GM18499 (cell line): ENCODE data around the gene PDCD11.
"Not testable (repeated sequence)": the region's sequence is repeated elsewhere in the genome, so short reads cannot be mapped to it uniquely, and the experiment has no call there.

Experiments
- ATAC-seq: cut with Tn5 transposase; IDR thresholded peaks from one replicate; pipeline ENCODE4 v1.9.1; 2021; ENCODE audit warnings: moderate number of reproducible peaks; ENCODE audit not compliant: insufficient read depth, unreplicated experiment

The PDCD11 gene

GRCh38 chr10:103415581-103415980 lies 19.2 kb downstream of the PDCD11 start:
- ATAC-seq, result no peak

DNA sequence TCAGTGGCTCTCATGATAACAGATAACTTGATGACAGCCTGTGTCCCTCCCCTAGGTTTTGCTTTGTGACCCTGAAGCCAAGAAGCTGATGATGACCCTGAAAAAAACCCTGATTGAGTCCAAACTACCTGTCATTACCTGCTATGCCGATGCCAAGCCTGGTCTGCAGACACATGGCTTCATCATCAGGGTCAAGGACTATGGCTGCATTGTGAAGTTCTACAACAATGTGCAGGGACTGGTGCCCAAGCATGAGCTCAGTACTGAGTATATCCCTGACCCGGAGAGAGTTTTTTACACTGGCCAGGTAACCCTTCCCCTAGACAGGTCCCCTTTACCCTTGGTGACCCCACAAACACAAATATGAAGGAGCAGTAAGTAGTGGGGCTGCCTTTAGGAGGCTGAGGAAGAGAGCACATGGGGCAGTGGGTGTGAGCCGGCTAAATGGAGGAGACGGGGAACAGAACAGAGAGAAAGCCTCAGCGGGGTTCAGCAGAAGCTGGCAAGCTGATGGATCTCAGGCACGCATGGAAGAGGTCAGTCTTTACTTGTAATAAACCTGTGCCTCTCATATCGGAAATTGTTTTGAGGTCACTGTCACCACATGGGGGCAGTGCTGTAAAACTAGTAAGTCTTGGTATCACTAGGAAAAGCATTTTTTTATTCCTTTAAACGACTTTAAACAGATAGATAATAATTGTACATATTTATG lies 20.2 kb downstream of the PDCD11 start:
- no peak for ATAC-seq

- ATAC-seq, result not testable (repeated sequence)
These were observed 20.7 kb downstream of the PDCD11 start for GRCh38 chr10:103417148-103417469.

DNA sequence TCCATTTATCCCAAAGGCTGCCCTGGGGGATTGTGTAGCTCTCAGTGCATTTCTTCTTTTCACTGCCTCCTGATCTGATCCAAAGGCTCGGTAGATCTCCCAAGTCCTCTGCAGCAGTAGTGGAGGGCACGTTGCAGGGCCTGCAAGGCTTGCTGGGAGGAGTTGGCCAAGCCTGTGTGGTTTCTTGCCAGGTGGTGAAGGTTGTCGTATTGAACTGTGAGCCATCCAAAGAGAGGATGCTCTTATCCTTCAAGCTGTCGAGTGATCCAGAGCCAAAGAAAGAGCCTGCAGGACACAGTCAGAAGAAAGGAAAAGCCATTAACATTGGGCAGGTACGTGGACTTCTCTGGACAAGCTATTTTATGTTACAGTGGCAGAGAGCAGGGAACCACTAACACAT lies 21.2 kb downstream of the PDCD11 start:
- no peak for ATAC-seq

DNA sequence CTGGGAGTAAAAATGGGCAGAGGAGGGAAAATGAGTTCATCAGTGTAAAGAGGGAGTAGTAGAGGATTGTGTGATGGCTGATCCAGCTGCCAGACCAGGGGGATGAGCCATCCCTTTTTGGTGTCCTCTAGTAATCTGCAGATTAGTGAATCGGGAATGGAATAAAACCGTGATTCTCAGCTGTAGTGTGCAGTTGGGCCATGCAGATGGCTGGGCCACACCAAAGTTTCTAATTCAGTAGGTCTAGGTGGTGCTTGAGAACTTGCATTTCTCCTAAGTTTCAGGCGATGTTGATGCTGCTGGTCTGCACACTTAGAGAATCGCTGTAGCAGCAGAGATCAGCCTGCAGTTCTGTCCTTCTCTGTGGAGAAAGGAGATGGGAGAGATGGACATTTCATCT lies 22.7 kb downstream of the PDCD11 start:
- ATAC-seq, result no peak

- no peak for ATAC-seq
These were observed 27.3 kb downstream of the PDCD11 start for GRCh38 chr10:103423748-103424147.

DNA sequence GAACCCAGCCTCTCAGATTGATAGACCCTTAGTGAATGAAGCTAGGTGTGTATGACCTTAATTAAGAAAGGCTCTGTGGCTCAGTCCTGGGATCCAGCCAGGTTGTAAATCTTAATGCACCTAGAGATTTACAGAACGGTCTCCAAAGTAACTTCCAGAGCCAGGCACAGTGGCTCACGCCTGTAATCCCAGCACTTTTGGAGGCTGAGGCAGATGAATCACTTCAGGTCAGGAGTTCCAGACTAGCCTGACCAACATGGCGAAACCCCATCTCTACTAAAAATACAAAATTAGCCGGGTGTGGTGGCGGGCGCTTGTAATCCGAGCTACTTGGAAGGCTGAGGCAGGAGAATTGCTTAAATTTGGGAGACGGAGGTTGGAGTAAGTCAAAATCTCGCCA lies 31.4 kb downstream of the PDCD11 start:
- ATAC-seq, result no peak

DNA sequence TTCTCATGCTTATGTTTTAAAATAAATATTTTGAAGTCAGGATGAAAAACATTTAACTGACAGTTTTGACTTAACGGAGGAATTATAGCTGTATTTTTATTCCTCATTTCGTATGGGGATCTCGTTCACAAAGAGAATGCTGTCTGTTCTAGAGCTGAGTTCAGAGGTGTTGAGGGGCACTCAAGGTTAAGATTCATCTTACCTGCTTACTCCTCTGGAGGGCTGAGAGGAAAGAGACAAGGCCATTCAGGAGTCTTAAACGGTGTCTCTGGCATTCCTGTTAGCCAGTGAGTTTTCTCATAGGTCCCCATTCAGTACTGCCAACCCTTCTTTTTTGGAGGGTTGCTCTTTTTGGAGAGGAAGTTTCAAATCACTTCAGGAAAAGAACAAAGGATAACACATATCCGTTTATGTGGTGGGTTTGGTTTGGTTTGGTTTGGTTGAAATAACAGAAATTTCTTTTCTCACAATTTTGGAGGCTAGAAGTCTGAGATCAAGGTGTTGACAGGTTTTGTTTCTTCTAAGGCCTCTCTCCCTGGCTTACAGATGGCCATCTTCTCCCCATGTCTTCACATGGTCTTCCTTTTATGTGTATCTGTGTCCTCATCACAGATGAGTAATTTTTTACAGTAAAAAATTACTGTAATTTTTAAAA lies 32.7 kb downstream of the PDCD11 start:
- ATAC-seq, result no peak

DNA sequence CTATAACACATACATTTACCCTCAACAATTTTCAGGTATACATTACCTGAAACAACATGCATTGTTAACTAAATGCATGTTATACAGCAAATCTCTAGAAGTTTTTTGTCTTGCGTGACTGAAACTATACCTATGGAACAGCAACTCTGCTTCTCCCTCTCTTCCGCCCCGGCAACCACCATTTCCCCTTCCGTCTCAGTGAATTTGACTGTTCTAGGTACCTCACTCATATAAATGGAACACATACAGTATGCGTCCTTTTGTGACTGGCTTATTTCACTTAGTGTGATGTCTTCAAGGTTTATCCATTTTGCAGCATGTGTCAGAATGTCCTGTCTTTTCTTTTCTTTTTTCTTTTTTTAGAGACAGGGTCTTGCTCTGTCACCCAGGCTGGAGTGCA lies 33.2 kb downstream of the PDCD11 start:
- no peak for ATAC-seq

GRCh38 chr10:103431902-103432301 lies 35.5 kb downstream of the PDCD11 start:
- ATAC-seq, result no peak

- ATAC-seq, result no peak
These were observed 37.4 kb downstream of the PDCD11 start for GRCh38 chr10:103433858-103434257.

- ATAC-seq, result no peak
These were observed 43.4 kb downstream of the PDCD11 start for GRCh38 chr10:103439776-103440175.

- no peak for ATAC-seq
These were observed 44.0 kb downstream of the PDCD11 start for GRCh38 chr10:103440416-103440815.

- no peak for ATAC-seq
These were observed 44.8 kb downstream of the PDCD11 start for GRCh38 chr10:103441206-103441605.

DNA sequence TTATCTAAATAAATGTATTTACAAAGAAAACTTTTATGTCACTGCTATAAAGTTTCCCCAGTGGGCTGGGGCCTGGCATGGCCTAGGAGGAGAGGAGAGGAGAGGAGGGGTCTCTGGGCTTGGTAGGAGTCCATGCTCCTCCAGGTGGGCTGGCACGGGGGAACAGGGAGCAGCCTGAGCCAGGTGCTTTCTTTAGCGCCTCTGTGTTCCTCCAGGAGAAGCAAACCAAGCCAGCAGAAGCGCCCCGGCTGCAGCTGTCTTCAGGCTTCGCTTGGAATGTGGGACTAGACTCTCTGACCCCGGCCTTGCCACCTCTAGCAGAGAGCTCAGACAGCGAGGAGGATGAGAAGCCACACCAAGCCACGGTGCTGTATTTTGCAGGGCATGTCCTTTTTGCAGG lies 45.2 kb downstream of the PDCD11 start:
- ATAC-seq, result no peak

DNA sequence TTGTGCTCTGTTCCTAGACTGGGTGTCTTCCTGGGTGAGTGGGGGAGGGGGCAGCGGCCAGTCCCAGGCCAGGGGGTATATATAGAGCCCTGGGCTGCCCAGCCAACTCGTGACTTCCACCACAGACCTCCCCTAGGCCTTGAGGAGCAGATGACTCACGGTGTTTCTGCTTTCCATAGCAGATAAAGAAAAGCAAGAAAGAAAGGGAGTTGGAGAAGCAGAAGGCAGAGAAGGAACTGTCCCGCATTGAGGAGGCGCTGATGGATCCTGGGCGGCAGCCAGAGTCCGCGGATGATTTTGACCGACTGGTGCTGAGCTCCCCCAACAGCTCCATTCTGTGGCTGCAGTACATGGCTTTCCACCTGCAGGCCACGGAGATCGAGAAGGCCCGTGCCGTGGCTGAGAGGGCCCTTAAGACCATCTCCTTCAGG lies 45.6 kb downstream of the PDCD11 start:
- ATAC-seq, result no peak

DNA sequence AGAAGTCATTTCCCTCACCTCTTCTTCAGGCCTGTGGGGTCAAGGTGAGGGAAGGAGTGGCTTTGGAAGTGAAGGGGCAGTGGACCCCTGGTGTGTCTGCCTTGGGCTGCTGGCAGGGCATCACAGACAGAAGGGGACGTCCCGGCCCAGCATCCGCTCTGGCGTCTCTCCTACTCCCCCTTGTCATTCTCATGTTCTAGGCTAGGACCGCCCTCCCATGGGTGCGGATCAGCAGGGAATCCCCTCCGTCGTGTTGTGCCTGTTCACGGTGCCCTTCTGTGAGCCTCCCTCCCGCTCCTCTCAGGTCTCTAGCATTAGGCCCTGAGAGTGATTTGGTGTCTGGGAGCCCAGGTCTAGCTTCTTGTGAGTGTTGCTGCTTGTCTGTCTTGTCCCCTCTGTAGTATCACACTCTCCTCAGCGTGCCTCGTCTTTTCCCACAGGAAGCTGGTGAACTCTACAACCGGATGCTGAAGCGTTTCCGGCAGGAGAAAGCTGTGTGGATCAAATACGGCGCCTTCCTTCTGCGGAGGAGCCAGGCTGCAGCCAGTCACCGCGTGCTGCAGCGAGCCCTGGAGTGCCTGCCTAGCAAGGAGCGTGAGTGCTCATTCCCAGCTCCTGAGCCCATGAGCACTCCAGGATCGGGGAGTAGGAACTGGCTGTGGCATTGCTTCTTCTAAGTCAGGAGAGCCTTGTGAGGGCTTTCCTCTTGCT lies 47.2 kb downstream of the PDCD11 start:
- no peak for ATAC-seq

- ATAC-seq, result no peak
These were observed 48.1 kb downstream of the PDCD11 start for GRCh38 chr10:103444478-103444877.

- no peak for ATAC-seq
These were observed 48.9 kb downstream of the PDCD11 start for GRCh38 chr10:103445366-103445765.

DNA sequence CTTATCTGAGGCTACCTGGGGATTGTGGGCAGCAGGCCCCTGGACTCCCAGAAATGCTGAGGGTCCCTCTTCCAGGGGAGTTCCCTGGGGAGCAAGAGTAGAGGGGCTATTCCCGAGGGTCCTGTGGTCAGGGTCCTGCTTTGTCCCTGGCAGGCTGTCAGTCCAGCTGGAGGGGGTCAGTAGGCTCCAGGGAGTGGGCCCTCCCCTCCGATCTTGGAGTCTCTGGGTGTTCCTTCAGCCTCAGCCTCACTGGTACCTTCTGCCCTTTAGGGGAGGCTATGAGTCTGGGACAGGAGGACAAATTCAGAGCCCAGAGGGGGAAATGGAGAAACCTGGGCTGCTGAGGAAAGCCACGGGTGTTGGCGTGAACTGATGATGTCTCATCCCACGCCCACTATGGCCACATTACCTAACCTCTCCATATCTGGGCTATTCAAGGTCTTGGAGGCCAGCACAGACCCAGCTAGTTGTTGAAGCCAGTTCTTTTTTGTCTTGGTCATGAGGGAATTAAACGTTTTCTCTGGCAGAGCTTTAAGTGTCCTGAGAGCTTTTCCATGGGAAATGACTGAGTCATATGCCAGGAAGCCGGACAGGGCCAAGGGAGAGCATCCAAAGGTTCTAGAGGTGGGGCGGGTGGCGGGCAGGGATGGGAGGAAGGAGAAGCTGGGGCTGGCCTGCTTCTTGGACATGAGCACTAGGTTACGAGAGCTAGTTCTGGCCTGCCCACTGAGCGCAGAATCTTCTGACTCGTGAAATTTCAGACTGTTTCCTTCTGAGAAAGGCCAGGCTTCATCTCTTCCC lies 49.5 kb downstream of the PDCD11 start:
- no peak for ATAC-seq

- ATAC-seq, result no peak
These were observed 50.8 kb downstream of the PDCD11 start for GRCh38 chr10:103447187-103447586.
